ENCODE data around the gene SH3GL3. TPM values are rescaled to one million over a fixed set of nuclear protein-coding genes. Genes with fewer than 3 reads are reported as not detected.

Gene SH3GL3
- total and polyA plus RNA-seq, 2 of the 8 experiments (the other 6 are each of a cell fraction or from before 2014, with no cell fraction given) = 14.1 to 19.1 TPM

- TF ChIP-seq, protein P1, sequence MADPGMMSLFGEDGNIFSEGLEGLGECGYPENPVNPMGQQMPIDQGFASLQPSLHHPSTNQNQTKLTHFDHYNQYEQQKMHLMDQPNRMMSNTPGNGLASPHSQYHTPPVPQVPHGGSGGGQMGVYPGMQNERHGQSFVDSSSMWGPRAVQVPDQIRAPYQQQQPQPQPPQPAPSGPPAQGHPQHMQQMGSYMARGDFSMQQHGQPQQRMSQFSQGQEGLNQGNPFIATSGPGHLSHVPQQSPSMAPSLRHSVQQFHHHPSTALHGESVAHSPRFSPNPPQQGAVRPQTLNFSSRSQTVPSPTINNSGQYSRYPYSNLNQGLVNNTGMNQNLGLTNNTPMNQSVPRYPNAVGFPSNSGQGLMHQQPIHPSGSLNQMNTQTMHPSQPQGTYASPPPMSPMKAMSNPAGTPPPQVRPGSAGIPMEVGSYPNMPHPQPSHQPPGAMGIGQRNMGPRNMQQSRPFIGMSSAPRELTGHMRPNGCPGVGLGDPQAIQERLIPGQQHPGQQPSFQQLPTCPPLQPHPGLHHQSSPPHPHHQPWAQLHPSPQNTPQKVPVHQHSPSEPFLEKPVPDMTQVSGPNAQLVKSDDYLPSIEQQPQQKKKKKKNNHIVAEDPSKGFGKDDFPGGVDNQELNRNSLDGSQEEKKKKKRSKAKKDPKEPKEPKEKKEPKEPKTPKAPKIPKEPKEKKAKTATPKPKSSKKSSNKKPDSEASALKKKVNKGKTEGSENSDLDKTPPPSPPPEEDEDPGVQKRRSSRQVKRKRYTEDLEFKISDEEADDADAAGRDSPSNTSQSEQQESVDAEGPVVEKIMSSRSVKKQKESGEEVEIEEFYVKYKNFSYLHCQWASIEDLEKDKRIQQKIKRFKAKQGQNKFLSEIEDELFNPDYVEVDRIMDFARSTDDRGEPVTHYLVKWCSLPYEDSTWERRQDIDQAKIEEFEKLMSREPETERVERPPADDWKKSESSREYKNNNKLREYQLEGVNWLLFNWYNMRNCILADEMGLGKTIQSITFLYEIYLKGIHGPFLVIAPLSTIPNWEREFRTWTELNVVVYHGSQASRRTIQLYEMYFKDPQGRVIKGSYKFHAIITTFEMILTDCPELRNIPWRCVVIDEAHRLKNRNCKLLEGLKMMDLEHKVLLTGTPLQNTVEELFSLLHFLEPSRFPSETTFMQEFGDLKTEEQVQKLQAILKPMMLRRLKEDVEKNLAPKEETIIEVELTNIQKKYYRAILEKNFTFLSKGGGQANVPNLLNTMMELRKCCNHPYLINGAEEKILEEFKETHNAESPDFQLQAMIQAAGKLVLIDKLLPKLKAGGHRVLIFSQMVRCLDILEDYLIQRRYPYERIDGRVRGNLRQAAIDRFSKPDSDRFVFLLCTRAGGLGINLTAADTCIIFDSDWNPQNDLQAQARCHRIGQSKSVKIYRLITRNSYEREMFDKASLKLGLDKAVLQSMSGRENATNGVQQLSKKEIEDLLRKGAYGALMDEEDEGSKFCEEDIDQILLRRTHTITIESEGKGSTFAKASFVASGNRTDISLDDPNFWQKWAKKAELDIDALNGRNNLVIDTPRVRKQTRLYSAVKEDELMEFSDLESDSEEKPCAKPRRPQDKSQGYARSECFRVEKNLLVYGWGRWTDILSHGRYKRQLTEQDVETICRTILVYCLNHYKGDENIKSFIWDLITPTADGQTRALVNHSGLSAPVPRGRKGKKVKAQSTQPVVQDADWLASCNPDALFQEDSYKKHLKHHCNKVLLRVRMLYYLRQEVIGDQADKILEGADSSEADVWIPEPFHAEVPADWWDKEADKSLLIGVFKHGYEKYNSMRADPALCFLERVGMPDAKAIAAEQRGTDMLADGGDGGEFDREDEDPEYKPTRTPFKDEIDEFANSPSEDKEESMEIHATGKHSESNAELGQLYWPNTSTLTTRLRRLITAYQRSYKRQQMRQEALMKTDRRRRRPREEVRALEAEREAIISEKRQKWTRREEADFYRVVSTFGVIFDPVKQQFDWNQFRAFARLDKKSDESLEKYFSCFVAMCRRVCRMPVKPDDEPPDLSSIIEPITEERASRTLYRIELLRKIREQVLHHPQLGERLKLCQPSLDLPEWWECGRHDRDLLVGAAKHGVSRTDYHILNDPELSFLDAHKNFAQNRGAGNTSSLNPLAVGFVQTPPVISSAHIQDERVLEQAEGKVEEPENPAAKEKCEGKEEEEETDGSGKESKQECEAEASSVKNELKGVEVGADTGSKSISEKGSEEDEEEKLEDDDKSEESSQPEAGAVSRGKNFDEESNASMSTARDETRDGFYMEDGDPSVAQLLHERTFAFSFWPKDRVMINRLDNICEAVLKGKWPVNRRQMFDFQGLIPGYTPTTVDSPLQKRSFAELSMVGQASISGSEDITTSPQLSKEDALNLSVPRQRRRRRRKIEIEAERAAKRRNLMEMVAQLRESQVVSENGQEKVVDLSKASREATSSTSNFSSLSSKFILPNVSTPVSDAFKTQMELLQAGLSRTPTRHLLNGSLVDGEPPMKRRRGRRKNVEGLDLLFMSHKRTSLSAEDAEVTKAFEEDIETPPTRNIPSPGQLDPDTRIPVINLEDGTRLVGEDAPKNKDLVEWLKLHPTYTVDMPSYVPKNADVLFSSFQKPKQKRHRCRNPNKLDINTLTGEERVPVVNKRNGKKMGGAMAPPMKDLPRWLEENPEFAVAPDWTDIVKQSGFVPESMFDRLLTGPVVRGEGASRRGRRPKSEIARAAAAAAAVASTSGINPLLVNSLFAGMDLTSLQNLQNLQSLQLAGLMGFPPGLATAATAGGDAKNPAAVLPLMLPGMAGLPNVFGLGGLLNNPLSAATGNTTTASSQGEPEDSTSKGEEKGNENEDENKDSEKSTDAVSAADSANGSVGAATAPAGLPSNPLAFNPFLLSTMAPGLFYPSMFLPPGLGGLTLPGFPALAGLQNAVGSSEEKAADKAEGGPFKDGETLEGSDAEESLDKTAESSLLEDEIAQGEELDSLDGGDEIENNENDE (IDR thresholded peaks at IDR 0.05; ENCODE audit: insufficient replicate concordance, low read length) = no peak
- TF ChIP-seq EGR1 (IDR thresholded peaks at IDR 0.05; ENCODE audit: borderline replicate concordance, low read depth, low read length) = no peak
- TF ChIP-seq KDM1A (IDR thresholded peaks at IDR 0.05; ENCODE audit: borderline replicate concordance, low read length) = no peak
- TF ChIP-seq NRF1 (IDR thresholded peaks at IDR 0.05; ENCODE audit: low read depth, low read length) = no peak
- no peak for TF ChIP-seq RAD21 (IDR thresholded peaks at IDR 0.05 in 1 of 2, conservative IDR thresholded peaks at IDR 0.05 in 1 of 2; ENCODE audit: low read depth in 2 of 2, low read length in 2 of 2)
- TF ChIP-seq, protein P2, sequence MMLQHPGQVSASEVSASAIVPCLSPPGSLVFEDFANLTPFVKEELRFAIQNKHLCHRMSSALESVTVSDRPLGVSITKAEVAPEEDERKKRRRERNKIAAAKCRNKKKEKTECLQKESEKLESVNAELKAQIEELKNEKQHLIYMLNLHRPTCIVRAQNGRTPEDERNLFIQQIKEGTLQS (IDR thresholded peaks at IDR 0.05; ENCODE audit: insufficient read depth, low read depth, low read length) = no peak
- no peak for TF ChIP-seq CTBP2 (IDR thresholded peaks at IDR 0.05; ENCODE audit: borderline replicate concordance, insufficient read depth, insufficient read length, low read length)
Observed at GRCh38 chr15:83659417-83659812, 212.3 kb downstream of the SH3GL3 start (continued).

Measured in H1 (cell line).